HG03159 (cell line): ENCODE measurements around the gene CAPN15.

Experiments used
- ATAC-seq: cut with Tn5 transposase; IDR thresholded peaks from one replicate; pipeline ENCODE4 v1.9.1; 2021; ENCODE audit warnings: mild to moderate bottlenecking, moderate library complexity; ENCODE audit not compliant: unreplicated experiment

CAPN15 gene

GRCh38 chr16:524274-525040 is 3.1 kb upstream of the CAPN15 start:
- ATAC-seq = no peak

DNA sequence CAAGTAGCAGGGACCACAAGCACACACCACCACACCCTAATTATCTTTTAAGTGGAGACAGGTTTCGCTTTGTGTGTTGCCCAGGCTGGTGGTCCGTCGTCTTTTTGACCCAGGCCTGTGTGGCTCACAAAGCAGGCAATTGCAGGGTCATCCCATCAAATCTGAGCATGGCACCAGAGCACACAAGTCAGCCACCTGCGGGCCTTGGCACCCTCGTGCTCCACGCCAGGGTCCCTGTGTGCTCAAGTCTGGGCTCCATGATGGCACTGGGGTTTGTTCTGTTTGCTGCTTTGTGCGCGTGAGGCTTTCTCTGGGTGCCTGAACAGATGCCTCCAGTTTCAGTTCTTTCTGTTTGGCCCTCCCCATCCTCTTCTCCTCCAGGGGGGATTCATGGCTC is 2.4 kb upstream of the CAPN15 start:
- no peak for ATAC-seq

DNA sequence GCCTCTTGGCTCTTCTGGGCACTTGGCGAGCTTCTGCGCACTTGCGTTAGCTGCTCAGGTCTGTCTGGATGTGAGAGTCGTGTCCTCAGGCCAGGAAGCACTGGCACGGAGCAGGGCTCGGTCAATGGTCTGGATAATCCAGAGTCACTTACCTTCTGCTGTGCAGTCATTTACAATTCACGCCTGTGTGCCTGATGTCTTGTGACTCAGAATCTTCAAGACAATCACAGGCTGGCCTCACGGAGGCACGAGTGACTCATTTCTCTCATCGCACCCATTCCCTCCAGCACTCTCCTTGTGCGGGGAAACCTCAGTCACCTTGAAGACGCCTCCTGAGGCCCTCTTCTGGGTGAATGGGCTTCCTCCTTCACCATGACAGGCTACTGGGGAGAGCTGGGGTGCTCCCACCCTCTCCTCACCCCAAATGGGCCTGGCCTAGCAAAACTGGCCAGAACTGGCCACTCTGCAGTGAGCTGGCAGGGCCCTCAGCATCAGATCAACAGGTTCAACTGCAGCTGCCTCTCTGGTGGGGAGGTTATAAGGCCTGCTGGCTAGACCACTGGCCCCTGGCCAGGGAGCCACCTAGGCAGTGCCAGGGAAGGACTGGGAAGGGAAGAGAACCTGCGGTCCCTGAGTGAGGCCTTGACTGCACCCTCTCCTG is 1.9 kb upstream of the CAPN15 start:
- no peak for ATAC-seq

DNA sequence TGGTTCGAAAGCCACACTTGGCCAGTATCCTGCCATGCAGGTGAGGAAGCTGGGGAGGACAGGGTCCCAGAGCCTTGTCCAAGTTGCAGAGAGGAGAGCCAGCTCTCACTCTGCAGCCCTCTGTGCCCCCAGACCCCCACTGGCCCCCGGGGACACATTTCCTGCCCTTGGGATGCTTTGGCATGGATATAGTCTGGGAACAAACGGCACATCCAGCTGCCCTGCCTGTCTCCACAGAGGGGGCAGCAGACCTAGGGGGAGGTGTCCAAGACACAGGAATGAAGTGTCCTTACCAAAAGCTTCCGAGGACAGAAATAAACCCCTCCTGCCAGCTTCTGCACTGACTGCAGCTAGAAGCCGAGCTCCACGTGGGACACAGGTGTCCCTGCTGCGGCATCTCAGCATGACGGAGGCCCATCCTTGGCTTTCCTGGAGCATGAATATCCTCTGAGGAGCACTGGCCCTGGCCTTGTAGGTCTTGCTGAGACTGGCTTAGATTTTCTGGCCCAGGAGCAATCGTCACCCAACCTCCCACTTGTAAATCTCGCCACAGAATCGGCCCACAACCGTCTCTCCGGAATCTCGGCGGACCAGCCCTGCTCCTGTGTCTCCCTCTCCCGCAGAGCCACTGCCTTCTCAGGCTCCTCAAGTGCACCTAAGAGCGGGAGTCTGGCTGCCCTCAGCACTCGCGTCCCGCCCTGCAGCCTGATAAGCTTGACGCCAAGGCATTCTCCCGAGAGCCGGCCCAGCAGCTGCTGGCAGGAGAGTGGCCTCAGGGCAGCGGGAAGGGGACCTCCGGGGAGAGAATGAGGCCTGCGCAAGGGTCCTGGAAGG is 1.1 kb upstream of the CAPN15 start:
- ATAC-seq = no peak

DNA sequence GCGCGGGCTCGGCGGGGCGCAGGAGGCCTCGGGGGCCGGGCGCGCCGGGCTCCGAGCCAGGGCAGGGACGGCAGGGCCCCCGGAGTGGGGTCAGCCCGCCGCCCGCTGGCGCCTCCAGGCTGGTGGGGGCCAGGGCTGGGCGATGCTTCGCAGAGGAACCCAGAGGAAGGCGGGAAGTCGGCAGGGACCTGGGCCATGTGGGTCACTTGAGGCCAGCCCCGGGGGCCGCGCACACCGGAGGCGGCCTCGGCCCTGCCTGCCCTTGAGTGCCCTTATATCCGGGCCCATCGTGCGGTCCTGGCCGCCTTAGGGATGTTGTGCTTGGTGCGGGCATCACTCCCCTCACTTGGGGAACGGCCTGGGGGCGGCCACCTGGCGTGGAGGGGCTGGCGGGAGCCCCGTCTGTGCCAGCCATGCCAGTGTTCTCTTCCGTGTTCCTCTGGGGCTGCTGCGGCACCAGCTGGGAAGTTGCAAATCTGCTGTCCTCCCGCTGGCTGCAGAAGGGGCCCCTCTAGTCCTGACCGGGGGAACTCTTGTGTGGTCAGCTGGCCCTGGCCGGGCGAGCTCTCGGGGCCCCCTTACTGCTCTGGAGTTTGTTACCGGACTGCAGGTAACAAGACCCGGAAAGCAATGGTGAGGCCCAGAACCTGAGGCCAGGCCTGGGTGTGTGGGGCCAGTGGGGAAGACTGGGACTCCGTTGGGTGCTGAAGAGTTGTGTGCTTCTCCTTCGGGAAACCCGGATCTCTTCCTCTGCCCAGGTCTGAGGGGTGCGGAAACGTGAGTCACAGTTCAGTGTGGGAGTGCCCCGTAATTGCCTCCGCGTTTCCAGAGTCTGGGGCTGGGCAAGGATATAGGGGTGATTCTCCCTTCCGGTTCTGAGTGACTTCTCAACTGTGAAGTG is 849 bp downstream of the CAPN15 start:
- no peak for ATAC-seq

DNA sequence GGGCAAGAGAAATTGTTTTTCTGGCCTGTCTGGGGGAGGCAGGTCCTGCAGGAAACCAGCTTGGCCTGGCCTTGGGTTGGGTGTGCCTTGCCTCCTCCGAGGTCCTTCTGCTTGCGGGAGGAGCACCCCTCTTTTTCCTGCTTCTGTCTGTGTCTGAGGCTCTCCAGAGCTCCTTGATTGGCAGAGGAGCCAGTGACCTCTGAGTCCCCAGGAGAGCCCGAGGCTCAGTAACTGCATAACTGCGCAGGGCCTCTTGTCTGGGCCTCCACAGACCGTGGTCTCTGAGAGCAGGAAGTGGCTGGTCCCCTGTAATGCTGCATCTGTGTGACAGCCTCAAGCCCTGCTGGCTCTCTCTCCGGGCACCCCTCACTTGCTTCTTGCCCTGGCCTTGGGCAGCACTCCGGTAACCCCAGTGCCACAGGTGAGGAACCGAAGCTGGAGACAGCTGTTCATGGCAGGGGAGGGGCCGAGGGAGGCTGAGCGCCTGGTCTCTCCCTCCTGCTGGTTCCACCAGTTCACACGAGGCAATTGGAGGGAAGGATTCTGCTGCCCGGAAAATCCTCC is 1.6 kb downstream of the CAPN15 start:
- ATAC-seq = no peak

GRCh38 chr16:530111-530817 is 2.8 kb downstream of the CAPN15 start:
- ATAC-seq = no peak

DNA sequence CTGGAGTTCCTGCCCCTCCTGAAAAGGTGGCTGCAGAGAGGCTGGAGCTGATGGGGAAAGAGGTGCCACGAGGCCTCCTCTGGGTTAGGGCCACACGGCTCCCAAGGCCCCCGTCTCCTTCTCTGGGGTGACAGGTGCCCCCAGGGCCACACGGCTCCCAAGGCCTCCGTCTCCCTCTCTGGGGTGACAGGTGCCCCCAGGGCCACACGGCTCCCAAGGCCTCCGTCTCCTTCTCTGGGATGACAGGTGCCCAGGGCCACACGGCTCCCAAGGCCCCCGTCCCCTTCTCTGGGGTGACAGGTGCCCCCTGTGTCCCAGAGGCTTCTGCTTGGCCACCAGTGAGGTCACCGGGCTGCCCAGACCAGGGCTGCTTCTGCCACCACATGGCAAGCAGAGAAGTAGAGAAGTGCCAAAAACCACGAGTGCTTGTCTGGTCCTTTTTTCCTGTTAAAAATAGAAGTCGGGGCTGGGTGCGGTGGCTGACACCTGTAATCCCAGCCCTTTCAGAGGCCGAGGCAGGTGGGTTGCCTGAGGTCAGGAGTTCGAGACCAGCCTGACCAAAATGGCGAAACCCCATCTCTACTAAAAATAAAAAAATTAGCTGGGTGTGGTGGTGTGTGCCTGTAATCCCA is 4.1 kb downstream of the CAPN15 start:
- ATAC-seq = no peak

DNA sequence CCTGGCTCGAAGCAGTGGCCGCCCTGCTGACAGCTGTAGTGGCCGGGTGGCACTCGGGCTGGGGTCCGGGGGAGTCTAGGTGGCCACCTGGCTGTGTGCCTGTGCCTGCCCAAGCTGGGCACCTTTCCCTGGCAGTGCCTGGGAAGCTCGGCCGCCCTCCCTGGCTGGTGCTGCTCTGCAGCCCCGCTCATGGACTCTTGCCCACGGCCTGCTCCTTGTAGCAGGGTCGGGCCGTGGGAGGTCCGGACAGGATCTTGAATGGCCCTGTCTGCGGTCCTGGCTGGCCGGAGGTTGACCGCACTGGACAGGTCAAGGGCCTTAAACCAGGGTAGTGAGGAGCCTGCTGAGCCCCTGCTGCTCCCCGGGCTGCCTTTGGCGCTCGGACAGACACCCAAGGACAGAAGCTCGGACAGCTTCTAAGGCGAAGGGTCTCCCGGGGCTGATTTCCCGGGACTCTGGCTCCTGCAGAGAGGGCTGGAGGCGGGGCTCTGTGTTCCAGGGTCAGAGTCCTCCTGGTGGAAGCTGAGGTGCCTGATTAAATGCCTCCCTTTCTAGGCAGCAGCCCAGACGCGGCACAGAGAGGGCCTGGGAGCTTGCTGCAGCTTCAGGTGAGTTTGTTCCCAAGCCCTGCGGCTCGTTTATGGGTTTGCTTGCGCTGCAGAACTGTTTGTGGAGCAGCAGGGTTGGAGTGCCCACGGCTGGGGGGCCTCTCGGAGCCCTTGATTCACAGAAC is 6.0 kb downstream of the CAPN15 start:
- ATAC-seq = no peak

- no peak for ATAC-seq
Observed at GRCh38 chr16:534135-534534, 6.6 kb downstream of the CAPN15 start.

DNA sequence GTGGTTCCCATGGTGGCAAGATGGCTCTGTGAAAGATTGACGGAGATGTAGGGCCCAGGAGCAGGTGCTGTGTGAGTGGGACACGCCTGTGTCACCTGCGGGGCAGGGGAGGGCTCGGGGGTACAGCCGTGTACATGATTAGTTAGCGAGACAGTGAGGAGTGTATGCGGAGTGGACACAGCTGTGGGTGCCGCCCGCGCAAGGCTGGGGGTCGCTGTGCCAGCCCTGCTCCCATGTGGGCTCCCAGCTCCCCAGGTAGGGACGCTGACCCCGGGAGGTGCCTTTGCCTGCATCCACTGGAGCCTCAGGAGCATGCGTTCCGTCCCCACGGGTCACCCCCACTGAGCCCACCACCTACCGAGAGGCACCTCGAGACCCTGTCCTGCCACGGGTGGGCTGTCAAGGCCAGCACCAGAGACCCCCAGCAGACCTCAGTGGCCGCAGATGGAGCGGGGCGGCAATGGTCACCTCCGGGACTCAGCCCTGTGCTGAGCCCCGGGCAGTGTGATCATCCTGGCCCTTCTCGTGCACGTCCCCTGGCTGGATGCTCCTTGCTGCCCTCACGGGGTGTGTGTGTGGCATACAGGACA is 7.4 kb downstream of the CAPN15 start:
- ATAC-seq = no peak

DNA sequence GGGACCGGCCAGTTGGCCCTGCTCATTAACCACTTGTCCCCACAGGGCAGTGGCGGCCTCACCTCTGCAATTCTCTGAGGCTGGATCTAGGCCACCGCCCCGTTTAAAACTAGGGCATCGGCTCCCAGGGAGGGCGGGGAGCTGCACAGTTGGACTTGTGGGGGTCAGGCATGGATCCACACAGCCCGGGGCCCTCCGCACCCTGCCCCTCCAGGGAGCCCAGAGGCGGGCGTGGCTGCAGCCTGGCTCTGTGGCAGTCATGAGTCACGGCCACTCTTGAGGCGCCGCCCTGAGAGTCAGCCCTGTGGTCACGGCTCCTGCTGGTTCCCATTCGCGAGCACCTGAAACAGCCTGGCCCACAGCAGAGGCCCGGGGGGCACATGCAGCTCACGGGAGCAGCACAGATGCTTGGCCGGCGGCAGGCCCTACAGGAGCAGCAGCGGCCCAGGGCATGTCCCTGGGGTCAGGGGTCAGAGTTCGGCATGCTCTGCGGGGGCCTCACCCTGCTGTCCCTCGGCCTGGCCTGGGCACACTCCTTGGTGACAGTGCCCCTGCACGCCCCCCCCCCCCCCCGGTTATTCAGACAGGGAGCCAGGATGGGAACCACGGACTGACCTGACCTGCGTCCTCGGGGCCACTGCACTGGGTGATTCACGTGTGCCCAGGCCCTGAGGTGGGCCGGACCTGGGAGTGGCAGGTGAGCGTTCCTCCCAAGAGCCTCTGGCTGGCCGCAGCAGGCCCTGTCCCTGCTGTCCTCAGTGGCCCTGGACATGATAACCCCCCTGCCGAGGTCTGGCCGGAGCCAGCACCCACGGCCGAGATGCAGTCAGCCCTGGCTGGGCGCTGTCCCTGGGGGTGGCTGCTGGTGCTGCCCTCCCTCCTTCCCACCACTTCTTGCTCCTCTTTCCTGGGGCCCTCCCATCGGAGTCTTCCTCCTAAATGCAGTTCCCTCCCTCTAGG is 8.2 kb downstream of the CAPN15 start:
- no peak for ATAC-seq

DNA sequence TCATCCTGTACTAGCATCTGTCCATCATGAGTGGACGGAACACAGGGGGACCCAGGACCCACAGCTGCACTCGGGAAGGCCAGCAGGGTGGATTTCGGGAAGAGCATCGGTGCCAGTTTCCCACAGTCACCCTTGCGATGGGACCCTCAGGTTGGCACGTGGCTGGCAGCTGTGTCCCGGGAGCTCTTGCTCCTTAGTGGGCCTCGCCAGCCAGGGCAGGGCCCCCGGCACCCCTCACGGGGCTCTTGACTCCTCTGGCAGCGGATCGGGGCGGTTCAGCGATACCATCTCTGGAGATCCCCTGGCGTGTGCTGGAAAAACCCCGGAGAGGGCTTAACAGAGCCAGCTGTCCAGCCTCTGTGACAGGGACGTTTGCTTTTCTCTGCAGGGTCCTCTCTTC is 9.2 kb downstream of the CAPN15 start:
- ATAC-seq = no peak

GRCh38 chr16:537415-538335 is 10.2 kb downstream of the CAPN15 start:
- no peak for ATAC-seq

DNA sequence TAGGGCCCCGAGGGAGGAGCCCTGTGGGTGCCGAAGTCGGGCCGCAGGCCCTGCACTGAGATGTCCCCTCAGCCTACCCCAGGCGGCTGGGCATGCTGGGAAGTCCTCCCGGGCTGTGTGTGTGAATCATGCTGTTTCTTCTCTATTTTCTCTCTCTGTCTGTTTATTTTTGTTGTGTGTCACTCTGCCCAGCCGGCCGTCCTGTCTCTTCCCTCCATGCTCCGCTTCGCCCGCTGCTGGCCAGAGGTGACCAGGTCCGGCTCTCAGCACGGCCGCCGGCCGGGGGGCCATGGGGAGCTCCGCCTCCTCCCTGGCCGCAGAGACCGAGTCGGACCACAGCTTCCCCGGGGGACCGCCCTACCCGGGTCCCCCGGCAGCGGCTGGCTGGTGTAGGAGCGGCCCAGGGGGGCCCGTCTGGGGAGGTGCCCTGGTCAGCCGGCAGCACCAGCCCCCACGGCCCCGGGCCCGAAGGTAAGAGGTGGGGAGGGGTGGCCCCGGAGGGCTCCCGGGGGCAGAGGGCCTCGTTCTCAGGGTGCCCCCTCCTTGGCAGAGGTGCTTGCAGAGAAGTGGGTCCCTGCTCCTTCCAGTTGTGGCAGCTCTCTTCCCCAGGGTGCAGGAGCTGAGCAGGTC is 12.5 kb downstream of the CAPN15 start:
- ATAC-seq = no peak
